Urothelium cell line (cell line): ENCODE measurements around the gene GOLGA8A.
"Not testable (repeated sequence)": the region's sequence is repeated elsewhere in the genome, so short reads cannot be mapped to it uniquely, and the experiment has no call there.

Experiments used
- DNase-seq: peaks from one replicate; pipeline ENCODE4 v3.0.0; 2011; ENCODE audit warnings: low spot score, mixed read lengths
- FAIRE-seq: peaks from 2 replicates; lab custom pipeline; 2011; peaks lifted over from hg19 to GRCh38; lab: Jason Lieb, UNC

The GOLGA8A gene

GRCh38 chr15:34418435-34418834, 19.2 kb downstream of the GOLGA8A start:
- not testable (repeated sequence) for DNase-seq, FAIRE-seq

GRCh38 chr15:34409511-34409910, 28.1 kb downstream of the GOLGA8A start:
- not testable (repeated sequence) for DNase-seq, FAIRE-seq

DNA sequence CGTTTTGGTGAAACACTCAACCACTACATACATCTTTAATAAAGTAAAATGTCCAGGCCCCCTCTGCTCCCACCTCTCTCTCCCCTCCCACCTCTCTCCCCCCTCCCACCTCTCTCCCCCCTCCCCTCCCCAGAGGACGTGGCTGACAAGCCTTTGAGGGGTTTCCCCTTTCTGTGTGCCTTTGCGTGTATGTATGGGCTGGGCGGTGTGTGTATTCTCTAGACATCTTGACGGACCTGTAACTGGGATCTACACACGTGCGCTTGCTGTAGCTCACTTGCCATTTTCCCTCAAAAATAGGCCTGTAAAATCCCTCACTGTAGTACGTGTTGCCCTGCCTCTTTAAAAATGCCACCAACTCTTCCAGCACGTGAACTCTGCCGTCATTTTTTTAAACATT, 28.6 kb downstream of the GOLGA8A start:
- not testable (repeated sequence) for DNase-seq, FAIRE-seq

- not testable (repeated sequence) for FAIRE-seq, DNase-seq
Measured at GRCh38 chr15:34403899-34404298, 33.7 kb downstream of the GOLGA8A start.

DNA sequence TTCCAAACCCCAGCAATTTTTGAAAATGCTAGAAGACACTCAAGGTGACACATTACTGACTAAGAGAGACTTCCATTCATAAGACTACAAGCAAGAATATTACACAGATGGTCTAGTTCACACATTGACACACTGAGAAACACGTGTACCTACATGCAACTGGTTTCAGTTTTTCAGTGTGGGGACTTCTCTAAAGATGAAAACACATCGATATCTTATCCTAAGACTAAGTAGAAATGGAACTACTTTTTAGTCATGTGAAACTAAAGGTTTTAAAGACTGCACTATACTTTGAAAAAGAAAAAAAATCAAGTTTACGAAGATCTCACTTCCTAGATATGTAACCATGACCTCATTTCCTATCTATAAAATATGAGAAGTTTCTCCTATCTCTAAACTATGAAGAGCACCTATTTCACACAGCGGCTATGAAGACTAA, 34.4 kb downstream of the GOLGA8A start:
- not testable (repeated sequence) for FAIRE-seq, DNase-seq

DNA sequence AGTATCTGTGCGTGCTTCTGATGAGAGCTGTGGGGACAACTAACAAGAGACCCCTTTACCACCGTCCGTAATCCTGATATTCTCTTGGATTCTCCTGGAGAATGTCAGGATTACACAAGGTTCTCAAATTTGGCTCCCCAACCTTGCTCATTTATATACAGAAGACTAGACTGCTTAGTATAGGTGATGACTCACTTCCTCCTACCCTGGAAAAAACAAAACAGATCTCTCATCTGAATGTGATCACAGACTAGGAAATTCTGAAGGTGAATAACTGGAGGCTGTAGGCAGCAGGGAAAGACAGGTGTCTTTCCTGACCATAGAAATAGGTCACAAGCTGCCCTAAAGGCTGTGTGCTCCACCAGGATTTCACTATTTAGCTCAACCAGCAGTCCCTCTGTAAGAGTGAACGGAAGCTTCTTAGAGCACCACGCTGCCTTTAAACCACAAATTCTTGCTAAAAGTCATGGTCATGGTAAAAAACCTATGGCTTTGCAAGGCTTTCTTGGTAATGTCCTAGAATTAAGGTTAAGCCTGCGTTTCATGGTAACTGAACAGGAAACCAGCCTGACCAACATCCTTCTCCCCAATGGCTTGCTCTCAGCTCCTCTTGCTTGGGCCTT, 39.9 kb downstream of the GOLGA8A start:
- not testable (repeated sequence) for FAIRE-seq, DNase-seq

- FAIRE-seq, DNase-seq: not testable (repeated sequence)
Measured at GRCh38 chr15:34392981-34393380, 44.6 kb downstream of the GOLGA8A start.

DNA sequence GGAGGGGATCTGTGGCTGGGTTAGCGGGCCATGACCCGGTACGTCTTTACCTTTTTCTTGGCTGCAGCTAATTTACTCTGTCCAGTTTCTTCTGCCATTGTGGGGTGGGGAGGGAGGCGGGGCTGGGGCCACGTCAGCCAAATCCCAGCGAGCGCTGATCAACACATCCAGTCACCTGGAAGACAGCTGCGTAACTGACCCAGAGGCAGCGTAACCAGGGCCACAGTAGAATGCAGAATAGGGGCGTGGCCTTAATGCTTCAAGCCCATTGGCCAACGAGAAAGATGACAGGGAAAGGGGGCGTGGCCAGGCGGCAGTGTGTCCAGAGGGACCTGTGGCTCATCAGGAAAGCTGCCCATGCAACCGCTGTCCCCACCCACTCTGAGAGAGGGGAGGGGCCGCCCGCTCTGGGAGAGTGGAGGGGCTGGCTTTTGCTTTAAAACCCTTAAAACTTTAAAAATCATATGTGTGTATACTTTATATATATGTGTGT, 48.0 kb downstream of the GOLGA8A start:
- not testable (repeated sequence) for DNase-seq

More for the DNA sequence above, 48.0 kb downstream of the GOLGA8A start:
- not testable (repeated sequence) for FAIRE-seq
